Lung (tissue), 16 donors: ENCODE data around the gene HLA-A. TPM values are rescaled to one million over a fixed set of nuclear protein-coding genes. Genes with fewer than 3 reads are reported as not detected.

ENCODE experiments used
- ATAC-seq: fragments of 200-7000 bp; cut with Tn5 transposase; one replicate; pipeline ENCODE4 v1.9.1; 2020; ENCODE audit warnings: moderate number of reproducible peaks; ENCODE audit not compliant: insufficient read depth, low FRiP score
- DNase-seq, 3 donors: peaks; one replicate each; pipeline ENCODE4 v3.0.0-alpha.2; 2013 to 2017
- H3K27ac ChIP-seq, 2 donors: one replicate each; pipeline ENCODE4 v1.5.1; 2013; ENCODE audit warnings: mild to moderate bottlenecking in 2 of 2, moderate library complexity in 2 of 2, control low read depth in 1 of 2, inconsistent platforms in 1 of 2, low read depth in 1 of 2, low read length in 1 of 2
- H3K27me3 ChIP-seq, 3 donors: one replicate each; pipeline ENCODE4 v1.5.1; 2013; ENCODE audit warnings: low read length in 2 of 3; ENCODE audit not compliant: control insufficient read depth in 3 of 3, insufficient read depth in 3 of 3
- H3K36me3 ChIP-seq, 4 donors: one replicate each; pipeline ENCODE4 v1.5.1; 2013; ENCODE audit warnings: low read length in 4 of 4, mild to moderate bottlenecking in 1 of 4, moderate library complexity in 1 of 4; ENCODE audit not compliant: control insufficient read depth in 4 of 4, insufficient read depth in 4 of 4
- H3K4me1 ChIP-seq, 5 donors: one replicate each; pipeline ENCODE4 v1.5.1; 2013; ENCODE audit warnings: low read length in 5 of 5, mild to moderate bottlenecking in 2 of 5, moderate library complexity in 1 of 5; ENCODE audit not compliant: control insufficient read depth in 5 of 5, insufficient read depth in 5 of 5
- H3K4me3 ChIP-seq: one replicate; pipeline ENCODE4 v1.5.1; 2013; ENCODE audit warnings: mild to moderate bottlenecking, control low read depth, moderate library complexity
- H3K9ac ChIP-seq, 2 donors: one replicate each; pipeline ENCODE4 v1.5.1; 2013; ENCODE audit warnings: low read length in 2 of 2, control low read depth in 1 of 2; ENCODE audit not compliant: insufficient read depth in 1 of 2
- H3K9me3 ChIP-seq, 4 donors: one replicate each; pipeline ENCODE4 v1.5.1; 2013; ENCODE audit warnings: low read length in 3 of 4, mild to moderate bottlenecking in 1 of 4, moderate library complexity in 1 of 4; ENCODE audit not compliant: control insufficient read depth in 4 of 4, insufficient read depth in 3 of 4
- CTCF ChIP-seq: IDR thresholded peaks from 2 replicates; pipeline ENCODE4 v1.5.1; 2012; ENCODE audit warnings: mild to moderate bottlenecking; ENCODE audit errors: control extremely low read depth, extremely low read depth
- WGBS, 2 donors: extraction: QIAGEN DNeasy Blood & Tissue Kit; methylation state at CpG; one replicate each; pipeline ENCODE4 v1.1.7; 2013; 5-methylcytosine and 5-hydroxymethylcytosine counted together
- long read RNA-seq, 5 donors: transcript quantifications; one replicate each; lab custom pipeline, GENCODE V29; 2026
- polyA plus RNA-seq, 2 donors: library from polyadenylated mRNA; stranded (reverse); fragments of 200-250 nt; gene quantifications; one replicate each; pipeline ENCODE4 v1.2.1, GENCODE V29; 2013
- total RNA-seq, 2 donors: library from RNA; depleted of rRNA in 1 of 2; stranded (reverse); fragments of >200 nt in 1 of 2; gene quantifications; one replicate each; pipeline ENCODE4 v1.2.1, GENCODE V29; 2014 to 2021
- donor health status: control.
- donor health status: control.
- donor health status: Bipolar disorder and iron deficiency.
- donor health status: healthy.
- donor health status: DM: yes; HTN: yes; CAD: no.

Gene HLA-A
- total RNA-seq = 100 to 1,000 TPM; 320 to 577 TPM
- 1,000 to 10,000 TPM in 1 of 2 donors, 100 to 1,000 TPM in 1; 845 to 3,222 TPM for polyA plus RNA-seq
- long read RNA-seq, donor 1, transcript HLA-A-203 (8 exons, 1,611 nt) = major isoform, 120 of 192 reads
- long read RNA-seq, donor 1, partial matches to known transcripts = 52 of 192 reads
- long read RNA-seq, donor 1, other reads (novel, unspliced or antisense) = 20 of 192 reads
- long read RNA-seq, donor 2, transcript HLA-A-203 (8 exons, 1,611 nt) = major isoform, 40 of 66 reads
- long read RNA-seq, donor 2, partial matches to known transcripts = 26 of 66 reads
- long read RNA-seq, donor 2, other reads (novel, unspliced or antisense) = 0 of 66 reads
- long read RNA-seq, donor 3, transcript HLA-A-203 (8 exons, 1,611 nt) = major isoform, 59 of 100 reads
- long read RNA-seq, donor 3, partial matches to known transcripts = 21 of 100 reads
- long read RNA-seq, donor 3, other reads (novel, unspliced or antisense) = 20 of 100 reads
- long read RNA-seq, donor 4, transcript HLA-A-203 (8 exons, 1,611 nt) = major isoform, 8 of 16 reads
- long read RNA-seq, donor 4, partial matches to known transcripts = 6 of 16 reads
- long read RNA-seq, donor 4, other reads (novel, unspliced or antisense) = 0 of 16 reads
- long read RNA-seq, donor 5, transcript HLA-A-203 (8 exons, 1,611 nt) = major isoform, 83 of 141 reads
- long read RNA-seq, donor 5, partial matches to known transcripts = 41 of 141 reads
- long read RNA-seq, donor 5, other reads (novel, unspliced or antisense) = 17 of 141 reads

GRCh38 chr6:29942275-29943052 lies at the start of gene HLA-A:
Gene HLA-A, plus strand, starts transcription at chr6:29942532. Its CDS starts 22 bp downstream, at chr6:29942554.
- 0% methylated on average over 62 to 63 of the region's 68 CpGs for WGBS, 2 donors
- Histone ChIP-seq H3K27me3 (no peaks in the 10 kb centered on the region), H3K36me3 (peaks cover 0 to 14% (median 4%) of the 10 kb centered on the region in 4 donors), H3K4me3 (peak within 1 kb of the TSS; percentile 89), H3K9ac (peak within 1 kb of the TSS; percentile 46 to 88), H3K4me1 (peaks cover 0 to 11% (median 4%) of the 10 kb centered on the region in 5 donors), H3K9me3 (no peaks in the 10 kb centered on the region), H3K27ac (peak within 1 kb of the TSS; percentile 90 to 94)
- DNase-seq = peak; percentile 95 to 97 (median 97)
- peak; percentile 98 for ATAC-seq
- no peak for TF ChIP-seq CTCF

- no peak for TF ChIP-seq CTCF
- H3K9me3 ChIP-seq = no peaks in the 10 kb centered on the region
- no peak overlapping the region for H3K27ac ChIP-seq
- H3K36me3 ChIP-seq = peaks cover 0 to 1% (median 0%) of the 10 kb centered on the region in 4 donors
- H3K4me1 ChIP-seq = peaks cover 0 to 2% (median 0%) of the 10 kb centered on the region in 5 donors
- no peaks in the 10 kb centered on the region for H3K27me3 ChIP-seq
- ATAC-seq (no peak), DNase-seq (no peak)
- H3K9ac ChIP-seq = no peak overlapping the region
- no peak overlapping the region for H3K4me3 ChIP-seq
Measured at GRCh38 chr6:29892696-29893095, 49.6 kb upstream of the HLA-A start.

- no peaks in the 10 kb centered on the region for H3K4me1 ChIP-seq
- no peak for TF ChIP-seq CTCF
- no peak overlapping the region for H3K9ac ChIP-seq
- ATAC-seq = no peak
- no peak overlapping the region for H3K27ac ChIP-seq
- H3K4me3 ChIP-seq = no peak overlapping the region
- DNase-seq = no peak
- no peaks in the 10 kb centered on the region for H3K9me3 ChIP-seq
- peaks cover 0 to 3% (median 0%) of the 10 kb centered on the region in 3 donors for H3K27me3 ChIP-seq
- H3K36me3 ChIP-seq = no peaks in the 10 kb centered on the region
- 88 to 94% methylated on average over 3 of the region's 3 CpGs for WGBS, 2 donors
Measured at GRCh38 chr6:29899281-29899680, 43.1 kb upstream of the HLA-A start.
